Activated gamma-delta T cell treated with Interleukin-2 at 50 U/mL for 16 hours (primary cell): Measurements from ENCODE around the gene ALDH6A1.
A peak's percentile ranks its signal among the peaks of the same experiment; 100 is the strongest.

ENCODE experiments used
- DNase-seq: peaks from one replicate; pipeline ENCODE4 v3.0.0-alpha.2; 2020

The ALDH6A1 gene

GRCh38 chr14:74048281-74048680 is 36.0 kb downstream of the ALDH6A1 start:
- no peak for DNase-seq

GRCh38 chr14:74045522-74045921 is 38.7 kb downstream of the ALDH6A1 start:
- no peak for DNase-seq

GRCh38 chr14:74042296-74042695 is 42.0 kb downstream of the ALDH6A1 start:
- no peak for DNase-seq

GRCh38 chr14:74038020-74038859 is 46.0 kb downstream of the ALDH6A1 start:
- no peak for DNase-seq

GRCh38 chr14:74035556-74035955 is 48.7 kb downstream of the ALDH6A1 start:
- DNase-seq: no peak

GRCh38 chr14:74034572-74034971 is 49.7 kb downstream of the ALDH6A1 start:
- no peak for DNase-seq

GRCh38 chr14:74029136-74029535 is 55.1 kb downstream of the ALDH6A1 start:
- DNase-seq: no peak

GRCh38 chr14:74022346-74022745 is 61.9 kb downstream of the ALDH6A1 start:
- DNase-seq: no peak

GRCh38 chr14:74019408-74020137 is 64.7 kb downstream of the ALDH6A1 start:
- no peak for DNase-seq

GRCh38 chr14:74018586-74019407 is 65.5 kb downstream of the ALDH6A1 start, which contains the start of the genes BBOF1 and ENTPD5:
BBOF1 (plus strand) TSS chr14:74019349; CDS start chr14:74019479, 130 bp downstream.
ENTPD5 (minus strand) TSS chr14:74019288; CDS start chr14:73988102, 31,186 bp downstream.
- DNase-seq: peak; percentile 81

GRCh38 chr14:74018174-74018585 is 66.1 kb downstream of the ALDH6A1 start:
- DNase-seq: no peak

- no peak for DNase-seq
These were observed 68.3 kb downstream of the ALDH6A1 start for GRCh38 chr14:74015963-74016362.

GRCh38 chr14:74015176-74015575 is 69.1 kb downstream of the ALDH6A1 start:
- DNase-seq: no peak

- no peak for DNase-seq
These were observed 70.0 kb downstream of the ALDH6A1 start for GRCh38 chr14:74014299-74014698.

- no peak for DNase-seq
These were observed 75.3 kb downstream of the ALDH6A1 start for GRCh38 chr14:74008843-74009499.
